ENCODE data around the gene PIN1. TPM values are rescaled to one million over a fixed set of nuclear protein-coding genes. Genes with fewer than 3 reads are reported as not detected.

Gene PIN1
- total and polyA plus RNA-seq, 2 of the 13 experiments (the other 11 are each of a cell fraction or from before 2014, with no cell fraction given), result 31.9 to 72.0 TPM

- no peak for TF ChIP-seq FOXM1 (CRISPR knock-in tag; IDR thresholded peaks at IDR 0.05)
- no peak for TF ChIP-seq RNF219 (CRISPR knock-in tag; IDR thresholded peaks at IDR 0.05)
- no peak for TF ChIP-seq ZKSCAN1 (IDR thresholded peaks at IDR 0.05; ENCODE audit: low read length)
- TF ChIP-seq MTA3 (CRISPR knock-in tag; IDR thresholded peaks at IDR 0.05), result no peak
- TF ChIP-seq ZNF326 (CRISPR knock-in tag; IDR thresholded peaks at IDR 0.05; ENCODE audit: borderline replicate concordance), result no peak
- peak; percentile 60; the same call in 1 of the 2 replicates for TF ChIP-seq PHF20 (CRISPR knock-in tag; IDR thresholded peaks at IDR 0.05)
- no peak for TF ChIP-seq SNAPC4 (CRISPR knock-in tag; IDR thresholded peaks at IDR 0.05)
- no peak for TF ChIP-seq TAF15 (IDR thresholded peaks at IDR 0.05; ENCODE audit: low read depth, low read length, poor library complexity, severe bottlenecking)
- no peak for TF ChIP-seq ZNF160 (CRISPR knock-in tag; IDR thresholded peaks at IDR 0.05)
- TF ChIP-seq MAFF (IDR thresholded peaks at IDR 0.05; ENCODE audit: low read depth, low read length), result no peak
- TF ChIP-seq KMT2A (CRISPR knock-in tag; IDR thresholded peaks at IDR 0.05), result peak; percentile 45
- no peak for TF ChIP-seq AFF4 (CRISPR knock-in tag; IDR thresholded peaks at IDR 0.05)
- no peak; the same call in 1 of the 2 replicates for TF ChIP-seq ISL2 (CRISPR knock-in tag; IDR thresholded peaks at IDR 0.05)
- no peak for TF ChIP-seq ZNF710 (CRISPR knock-in tag; IDR thresholded peaks at IDR 0.05; ENCODE audit: borderline replicate concordance)
- no peak for TF ChIP-seq TBL1XR1 (IDR thresholded peaks at IDR 0.05; ENCODE audit: borderline replicate concordance, low read length, partially characterized antibody)
- no peak for TF ChIP-seq ERF (CRISPR knock-in tag; IDR thresholded peaks at IDR 0.05)
- no peak for TF ChIP-seq TP53 (CRISPR knock-in tag; conservative IDR thresholded peaks at IDR 0.05)
Observed at GRCh38 chr19:9834726-9835506, at the start of gene PIN1 (continued).
